ENCODE measurements around the gene GPR3.

DNA sequence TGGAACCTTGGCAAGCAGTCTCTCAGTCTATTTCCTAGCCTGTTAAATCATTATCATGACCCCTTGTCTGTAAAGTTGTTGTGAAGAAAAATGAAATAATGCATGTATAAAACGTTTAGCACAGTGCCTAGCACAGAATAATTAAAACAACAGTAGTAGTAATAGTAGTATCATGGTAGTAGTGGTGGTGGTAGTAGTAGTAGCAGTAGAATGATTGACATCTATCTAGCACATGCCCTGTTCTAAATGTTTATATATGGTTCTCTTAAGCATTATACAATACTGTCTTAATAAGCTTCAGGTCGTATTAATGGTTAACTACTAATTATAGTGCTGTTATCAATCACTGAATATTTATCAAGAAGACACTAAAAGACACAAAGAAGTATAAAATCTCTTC, 46.7 kb downstream of the GPR3 start:
- TF ChIP-seq POLR2AphosphoS5 (IDR thresholded peaks at IDR 0.05) (no peak), CTCF (IDR thresholded peaks at IDR 0.05) (no peak)

All from esophagus muscularis mucosa (tissue), 3 donors.